22Rv1 (cell line): Measurements from ENCODE around the gene NCS1.

Experiments
- CTCF ChIP-seq: fragments of 450-650 bp; IDR thresholded peaks from 2 replicates; pipeline ENCODE4 v1.5.1; 2017; ENCODE audit warnings: mild to moderate bottlenecking
- ZFX ChIP-seq: fragments of 450-650 bp; IDR thresholded peaks from 2 replicates; pipeline ENCODE4 v1.6.1; 2017; ENCODE audit warnings: antibody characterized with exemption, borderline replicate concordance

- TF ChIP-seq CTCF (no peak), ZFX (no peak)
Measured at GRCh38 chr9:130225586-130225985, 53.4 kb downstream of the NCS1 start.
